ENCODE data around the gene ARAP3. TPM values are rescaled to one million over a fixed set of nuclear protein-coding genes. Genes with fewer than 3 reads are reported as not detected.
A peak's percentile ranks its signal among the peaks of the same experiment; 100 is the strongest.

ARAP3 gene
- total and polyA plus RNA-seq, 9 of the 15 experiments (the other 6 are each of a cell fraction or from before 2014, with no cell fraction given), result 0.83 to 25.7 (median 6.4) TPM

DNA sequence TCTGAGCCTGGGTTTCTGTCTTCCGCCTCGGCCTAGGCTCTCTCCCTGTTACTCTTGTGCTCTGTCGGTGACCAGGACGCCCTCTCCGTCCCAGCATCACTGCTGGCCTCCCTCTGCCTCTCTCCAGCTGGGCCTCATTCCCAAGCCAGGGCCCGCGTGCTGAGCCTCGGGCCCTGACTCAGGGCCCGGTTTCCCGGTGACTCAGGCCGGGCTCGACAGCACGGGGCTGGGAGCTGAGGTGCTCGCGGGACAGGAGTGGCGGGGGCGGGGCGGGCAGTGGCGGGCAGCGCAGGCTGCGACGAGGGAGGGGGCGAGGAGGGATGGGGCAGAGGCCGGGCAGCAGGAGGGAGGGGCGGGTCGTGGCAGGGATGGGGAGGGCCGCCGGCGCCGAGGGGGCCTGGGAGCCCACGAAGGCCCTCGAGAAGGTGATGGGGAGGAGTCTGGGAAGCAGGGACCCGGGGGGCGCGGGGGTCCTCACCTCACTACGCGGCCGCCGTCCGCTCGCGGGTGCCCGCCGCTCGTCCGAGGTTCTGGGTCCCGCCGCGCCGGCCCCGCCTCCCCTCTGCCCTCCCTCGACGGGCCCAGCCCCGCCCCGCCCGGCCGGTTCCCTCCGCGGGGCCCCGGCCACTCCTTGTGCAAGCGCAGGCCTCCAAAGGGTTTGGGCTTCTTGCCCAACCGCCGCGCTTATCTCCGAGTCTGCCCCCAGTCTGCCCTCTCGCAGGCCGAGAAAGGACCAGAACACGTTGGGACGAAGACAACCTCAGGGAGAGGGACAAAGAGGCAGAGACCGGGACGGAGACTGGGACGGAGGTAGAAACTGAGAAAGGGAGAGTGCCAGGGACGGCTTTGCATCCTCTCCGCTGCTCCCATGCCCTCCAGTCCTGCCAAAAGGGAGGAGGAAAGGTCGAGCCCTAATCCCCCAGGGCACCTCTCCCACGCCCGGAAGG, at the start of gene ARAP3 (continued):
- TF ChIP-seq, protein P1, sequence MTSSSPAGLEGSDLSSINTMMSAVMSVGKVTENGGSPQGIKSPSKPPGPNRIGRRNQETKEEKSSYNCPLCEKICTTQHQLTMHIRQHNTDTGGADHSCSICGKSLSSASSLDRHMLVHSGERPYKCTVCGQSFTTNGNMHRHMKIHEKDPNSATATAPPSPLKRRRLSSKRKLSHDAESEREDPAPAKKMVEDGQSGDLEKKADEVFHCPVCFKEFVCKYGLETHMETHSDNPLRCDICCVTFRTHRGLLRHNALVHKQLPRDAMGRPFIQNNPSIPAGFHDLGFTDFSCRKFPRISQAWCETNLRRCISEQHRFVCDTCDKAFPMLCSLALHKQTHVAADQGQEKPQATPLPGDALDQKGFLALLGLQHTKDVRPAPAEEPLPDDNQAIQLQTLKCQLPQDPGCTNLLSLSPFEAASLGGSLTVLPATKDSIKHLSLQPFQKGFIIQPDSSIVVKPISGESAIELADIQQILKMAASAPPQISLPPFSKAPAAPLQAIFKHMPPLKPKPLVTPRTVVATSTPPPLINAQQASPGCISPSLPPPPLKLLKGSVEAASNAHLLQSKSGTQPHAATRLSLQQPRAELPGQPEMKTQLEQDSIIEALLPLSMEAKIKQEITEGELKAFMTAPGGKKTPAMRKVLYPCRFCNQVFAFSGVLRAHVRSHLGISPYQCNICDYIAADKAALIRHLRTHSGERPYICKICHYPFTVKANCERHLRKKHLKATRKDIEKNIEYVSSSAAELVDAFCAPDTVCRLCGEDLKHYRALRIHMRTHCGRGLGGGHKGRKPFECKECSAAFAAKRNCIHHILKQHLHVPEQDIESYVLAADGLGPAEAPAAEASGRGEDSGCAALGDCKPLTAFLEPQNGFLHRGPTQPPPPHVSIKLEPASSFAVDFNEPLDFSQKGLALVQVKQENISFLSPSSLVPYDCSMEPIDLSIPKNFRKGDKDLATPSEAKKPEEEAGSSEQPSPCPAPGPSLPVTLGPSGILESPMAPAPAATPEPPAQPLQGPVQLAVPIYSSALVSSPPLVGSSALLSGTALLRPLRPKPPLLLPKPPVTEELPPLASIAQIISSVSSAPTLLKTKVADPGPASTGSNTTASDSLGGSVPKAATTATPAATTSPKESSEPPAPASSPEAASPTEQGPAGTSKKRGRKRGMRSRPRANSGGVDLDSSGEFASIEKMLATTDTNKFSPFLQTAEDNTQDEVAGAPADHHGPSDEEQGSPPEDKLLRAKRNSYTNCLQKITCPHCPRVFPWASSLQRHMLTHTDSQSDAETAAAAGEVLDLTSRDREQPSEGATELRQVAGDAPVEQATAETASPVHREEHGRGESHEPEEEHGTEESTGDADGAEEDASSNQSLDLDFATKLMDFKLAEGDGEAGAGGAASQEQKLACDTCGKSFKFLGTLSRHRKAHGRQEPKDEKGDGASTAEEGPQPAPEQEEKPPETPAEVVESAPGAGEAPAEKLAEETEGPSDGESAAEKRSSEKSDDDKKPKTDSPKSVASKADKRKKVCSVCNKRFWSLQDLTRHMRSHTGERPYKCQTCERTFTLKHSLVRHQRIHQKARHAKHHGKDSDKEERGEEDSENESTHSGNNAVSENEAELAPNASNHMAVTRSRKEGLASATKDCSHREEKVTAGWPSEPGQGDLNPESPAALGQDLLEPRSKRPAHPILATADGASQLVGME (CRISPR knock-in tag; IDR thresholded peaks at IDR 0.05), result peak; percentile 55; the same call in 1 of the 2 replicates
- TF ChIP-seq ZBTB8A (IDR thresholded peaks at IDR 0.05; ENCODE audit: partially characterized antibody) (no peak), RBM22 (IDR thresholded peaks at IDR 0.05; ENCODE audit: low read depth, low read length, poor library complexity, severe bottlenecking) (no peak), CBX1 (IDR thresholded peaks at IDR 0.05; ENCODE audit: low read depth) (peak; percentile 42; the same call in 1 of the 2 replicates), ZNF41 (CRISPR knock-in tag; conservative IDR thresholded peaks at IDR 0.05) (peak; percentile 41; the same call in 1 of the 2 replicates), ZNF253 (CRISPR knock-in tag; conservative IDR thresholded peaks at IDR 0.05) (no peak), MAZ (CRISPR knock-in tag; conservative IDR thresholded peaks at IDR 0.05 in 1 of 2, IDR thresholded peaks at IDR 0.05 in 1 of 2) (peak; percentile 88 to 91), POLR2G (IDR thresholded peaks at IDR 0.05; ENCODE audit: low read depth, low read length) (peak; percentile 66), FOXP1 (CRISPR knock-in tag; IDR thresholded peaks at IDR 0.05) (0 out of 2 replicates have a peak, but pooled peaks have one; percentile 2), GABPB1 (CRISPR knock-in tag; IDR thresholded peaks at IDR 0.05) (0 out of 2 replicates have a peak, but pooled peaks have one; percentile 29), ZNF212 (CRISPR knock-in tag; IDR thresholded peaks at IDR 0.05) (no peak), ZNF561 (CRISPR knock-in tag; conservative IDR thresholded peaks at IDR 0.05) (no peak), NONO (IDR thresholded peaks at IDR 0.05; ENCODE audit: low read depth in 2 of 2, low read length in 1 of 2) (no peak; a peak in 1 of 4 replicates), RBM39 (optimal IDR thresholded peaks at IDR 0.05; ENCODE audit: low read depth, low read length) (no peak), CREB3L1 (IDR thresholded peaks at IDR 0.05; ENCODE audit: borderline replicate concordance, low read depth) (no peak), ZBTB7A (IDR thresholded peaks at IDR 0.05; ENCODE audit: borderline replicate concordance, control insufficient read depth, low read depth, low read length) (peak; percentile 78; the same call in 1 of the 2 replicates)
- TF ChIP-seq, protein P2, sequence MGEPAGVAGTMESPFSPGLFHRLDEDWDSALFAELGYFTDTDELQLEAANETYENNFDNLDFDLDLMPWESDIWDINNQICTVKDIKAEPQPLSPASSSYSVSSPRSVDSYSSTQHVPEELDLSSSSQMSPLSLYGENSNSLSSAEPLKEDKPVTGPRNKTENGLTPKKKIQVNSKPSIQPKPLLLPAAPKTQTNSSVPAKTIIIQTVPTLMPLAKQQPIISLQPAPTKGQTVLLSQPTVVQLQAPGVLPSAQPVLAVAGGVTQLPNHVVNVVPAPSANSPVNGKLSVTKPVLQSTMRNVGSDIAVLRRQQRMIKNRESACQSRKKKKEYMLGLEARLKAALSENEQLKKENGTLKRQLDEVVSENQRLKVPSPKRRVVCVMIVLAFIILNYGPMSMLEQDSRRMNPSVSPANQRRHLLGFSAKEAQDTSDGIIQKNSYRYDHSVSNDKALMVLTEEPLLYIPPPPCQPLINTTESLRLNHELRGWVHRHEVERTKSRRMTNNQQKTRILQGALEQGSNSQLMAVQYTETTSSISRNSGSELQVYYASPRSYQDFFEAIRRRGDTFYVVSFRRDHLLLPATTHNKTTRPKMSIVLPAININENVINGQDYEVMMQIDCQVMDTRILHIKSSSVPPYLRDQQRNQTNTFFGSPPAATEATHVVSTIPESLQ (CRISPR knock-in tag; IDR thresholded peaks at IDR 0.05), result 0 out of 2 replicates have a peak, but pooled peaks have one; percentile 58

All from K562 (cell line).